Right lobe of liver (tissue), 4 donors: ENCODE measurements around the gene RAC2.

ENCODE experiments used
- CTCF ChIP-seq, 4 donors: fragments of 200-600 bp in 3 of 4; fragments of 450-650 bp in 1 of 4; IDR thresholded peaks; one replicate each; pipeline versions ENCODE4 v1.5.1 to v1.8.0; 2016 to 2022; ENCODE audit warnings: antibody characterized with exemption in 4 of 4, mild to moderate bottlenecking in 2 of 4
- POLR2A ChIP-seq: fragments of 450-650 bp; IDR thresholded peaks from one replicate; pipeline ENCODE4 v1.6.1; 2017; ENCODE audit warnings: antibody characterized with exemption, mild to moderate bottlenecking
- donor health status: DM: no; HTN: no; CAD: no.
- donor health status: DM: no; HTN: no; CAD: no.
- donor health status: DM: no; HTN: yes; CAD: no.

- TF ChIP-seq POLR2A (no peak), CTCF (IDR thresholded peaks at IDR 0.05) (no peak)
Observed at GRCh38 chr22:37183432-37184379, 60.4 kb downstream of the RAC2 start.
